ENCODE data around the gene CTNNA1. TPM values are rescaled to one million over a fixed set of nuclear protein-coding genes. Genes with fewer than 3 reads are reported as not detected.

The CTNNA1 gene
- total RNA-seq, 2 donors from 2014 or later = 107 to 140 TPM

DNA sequence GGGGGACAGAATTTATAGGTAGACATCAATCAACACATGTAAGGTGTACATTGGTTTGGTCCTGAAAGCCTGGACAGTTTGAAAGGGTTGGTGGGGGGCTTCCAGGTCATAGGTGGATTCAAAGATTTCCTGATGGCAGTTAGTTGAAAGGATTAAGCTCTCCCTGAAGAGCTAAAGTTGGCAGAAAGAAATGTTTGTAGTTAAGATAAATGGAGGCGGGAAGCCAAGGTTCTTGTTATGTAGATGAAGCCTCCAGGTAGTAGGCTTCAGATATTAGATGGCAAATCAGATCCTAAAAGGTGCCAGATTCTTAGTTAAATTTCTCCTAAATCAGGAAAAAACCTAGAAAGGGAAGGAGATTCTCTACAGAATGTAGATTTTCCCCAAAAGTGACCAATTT lies 130.9 kb downstream of the CTNNA1 start:
- H3K9me3 ChIP-seq = no peaks in the 10 kb centered on the region
- H3K36me3 ChIP-seq (replicated peaks in 1 of 2; ENCODE audit: insufficient read depth in 1 of 2, low read depth in 2 of 2) = peaks cover 5 to 11% of the 10 kb centered on the region in 2 donors
- H3K4me3 ChIP-seq = no peak overlapping the region
- H3K27ac ChIP-seq = no peak overlapping the region
- H3K4me1 ChIP-seq = peaks cover 13% of the 10 kb centered on the region
- ATAC-seq = no peak
- no peak for DNase-seq
- WGBS, 2 donors = 32 to 52% methylated on average over 1 of the region's 1 CpG
- intact Hi-C loops (cut with DNase I) = no loop called here
- H3K27me3 ChIP-seq = no peaks in the 10 kb centered on the region
- no peak for TF ChIP-seq POLR2A (IDR thresholded peaks at IDR 0.05)
- TF ChIP-seq, protein P1, sequence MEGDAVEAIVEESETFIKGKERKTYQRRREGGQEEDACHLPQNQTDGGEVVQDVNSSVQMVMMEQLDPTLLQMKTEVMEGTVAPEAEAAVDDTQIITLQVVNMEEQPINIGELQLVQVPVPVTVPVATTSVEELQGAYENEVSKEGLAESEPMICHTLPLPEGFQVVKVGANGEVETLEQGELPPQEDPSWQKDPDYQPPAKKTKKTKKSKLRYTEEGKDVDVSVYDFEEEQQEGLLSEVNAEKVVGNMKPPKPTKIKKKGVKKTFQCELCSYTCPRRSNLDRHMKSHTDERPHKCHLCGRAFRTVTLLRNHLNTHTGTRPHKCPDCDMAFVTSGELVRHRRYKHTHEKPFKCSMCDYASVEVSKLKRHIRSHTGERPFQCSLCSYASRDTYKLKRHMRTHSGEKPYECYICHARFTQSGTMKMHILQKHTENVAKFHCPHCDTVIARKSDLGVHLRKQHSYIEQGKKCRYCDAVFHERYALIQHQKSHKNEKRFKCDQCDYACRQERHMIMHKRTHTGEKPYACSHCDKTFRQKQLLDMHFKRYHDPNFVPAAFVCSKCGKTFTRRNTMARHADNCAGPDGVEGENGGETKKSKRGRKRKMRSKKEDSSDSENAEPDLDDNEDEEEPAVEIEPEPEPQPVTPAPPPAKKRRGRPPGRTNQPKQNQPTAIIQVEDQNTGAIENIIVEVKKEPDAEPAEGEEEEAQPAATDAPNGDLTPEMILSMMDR (IDR thresholded peaks at IDR 0.05) = no peak

DNA sequence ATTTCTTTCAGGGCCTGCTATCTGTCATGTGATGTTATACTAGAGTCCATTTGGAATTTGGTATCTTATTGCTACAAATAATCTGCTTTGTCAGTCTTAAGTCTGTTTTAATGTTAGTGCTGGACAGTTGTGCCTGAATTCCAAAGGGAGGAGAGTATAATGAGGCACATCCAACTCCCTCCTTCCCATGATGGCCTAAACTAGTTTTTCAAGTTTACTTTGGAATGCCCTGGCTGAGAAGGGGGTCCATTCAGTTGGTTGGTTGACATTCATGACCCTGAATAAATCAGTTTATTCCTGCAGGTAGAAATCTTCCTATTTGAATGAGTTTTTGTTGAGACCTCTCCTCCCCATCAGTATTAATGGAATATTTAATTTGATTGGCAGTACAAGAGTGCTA lies 131.3 kb downstream of the CTNNA1 start:
- no peak for TF ChIP-seq POLR2A (IDR thresholded peaks at IDR 0.05)
- TF ChIP-seq, protein P1 (IDR thresholded peaks at IDR 0.05) = no peak
- DNase-seq = no peak
- no peak for ATAC-seq
- Histone ChIP-seq H3K4me3 (no peak overlapping the region), H3K27ac (no peak overlapping the region), H3K36me3 (replicated peaks in 1 of 2; ENCODE audit: insufficient read depth in 1 of 2, low read depth in 2 of 2) (peaks cover 5 to 14% of the 10 kb centered on the region in 2 donors), H3K9me3 (no peaks in the 10 kb centered on the region), H3K4me1 (peaks cover 13% of the 10 kb centered on the region), H3K27me3 (no peaks in the 10 kb centered on the region)
- intact Hi-C loops (cut with DNase I) = no loop called here

DNA sequence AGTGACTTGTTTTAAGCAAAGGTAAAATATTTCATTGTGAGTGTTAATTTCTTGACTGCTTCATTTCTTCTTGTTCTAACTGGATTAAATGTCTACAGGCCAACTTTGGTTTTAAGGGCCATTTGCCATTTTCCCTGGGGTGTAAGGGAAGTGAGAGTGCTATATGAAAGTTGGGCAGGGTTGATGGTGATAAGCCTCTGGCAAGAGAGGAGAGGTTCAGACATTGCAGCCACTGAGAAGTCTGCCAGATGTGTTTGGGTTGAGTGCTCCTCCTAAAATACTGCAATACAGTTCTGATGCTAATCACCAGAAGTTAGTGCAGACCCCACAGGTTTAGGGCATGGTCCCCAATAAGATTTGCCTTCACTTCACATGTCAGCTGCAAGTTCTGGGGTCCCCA lies 136.8 kb downstream of the CTNNA1 start:
- peaks cover 5 to 15% of the 10 kb centered on the region in 2 donors for H3K36me3 ChIP-seq (replicated peaks in 1 of 2; ENCODE audit: insufficient read depth in 1 of 2, low read depth in 2 of 2)
- H3K4me1 ChIP-seq = no peaks in the 10 kb centered on the region
- TF ChIP-seq, protein P1 (IDR thresholded peaks at IDR 0.05) = no peak
- no peak for TF ChIP-seq POLR2A (IDR thresholded peaks at IDR 0.05)
- no peak for DNase-seq
- no peaks in the 10 kb centered on the region for H3K9me3 ChIP-seq
- H3K4me3 ChIP-seq = no peak overlapping the region
- no peaks in the 10 kb centered on the region for H3K27me3 ChIP-seq
- no peak overlapping the region for H3K27ac ChIP-seq
- no peak for ATAC-seq
- intact Hi-C loops (cut with DNase I) = no loop called here

DNA sequence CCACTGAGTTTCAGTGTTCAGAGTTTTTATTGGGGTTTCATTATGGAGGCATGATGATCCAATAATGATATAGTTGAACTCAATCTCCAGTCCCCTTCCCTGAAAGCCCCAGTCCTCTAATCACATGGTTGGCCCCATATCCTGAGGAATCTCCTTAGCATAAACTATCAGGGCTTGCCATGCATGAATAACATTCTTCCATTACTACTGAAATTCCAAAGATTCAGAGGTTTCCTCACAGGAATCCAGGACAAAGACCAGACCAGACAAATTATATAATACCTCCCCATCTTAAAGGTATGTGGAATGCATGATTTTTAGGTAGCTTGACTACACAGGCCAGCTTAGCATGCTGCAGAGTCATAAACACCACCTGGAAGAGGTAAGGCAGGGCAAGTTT lies 137.4 kb downstream of the CTNNA1 start:
- ATAC-seq (no peak), DNase-seq (no peak)
- H3K27me3 ChIP-seq = no peaks in the 10 kb centered on the region
- H3K27ac ChIP-seq = no peak overlapping the region
- TF ChIP-seq, protein P1 (IDR thresholded peaks at IDR 0.05) = no peak
- TF ChIP-seq POLR2A (IDR thresholded peaks at IDR 0.05) = no peak
- peaks cover 5 to 15% of the 10 kb centered on the region in 2 donors for H3K36me3 ChIP-seq (replicated peaks in 1 of 2; ENCODE audit: insufficient read depth in 1 of 2, low read depth in 2 of 2)
- no peaks in the 10 kb centered on the region for H3K4me1 ChIP-seq
- intact Hi-C loops (cut with DNase I) = no loop called here
- no peaks in the 10 kb centered on the region for H3K9me3 ChIP-seq
- no peak overlapping the region for H3K4me3 ChIP-seq

DNA sequence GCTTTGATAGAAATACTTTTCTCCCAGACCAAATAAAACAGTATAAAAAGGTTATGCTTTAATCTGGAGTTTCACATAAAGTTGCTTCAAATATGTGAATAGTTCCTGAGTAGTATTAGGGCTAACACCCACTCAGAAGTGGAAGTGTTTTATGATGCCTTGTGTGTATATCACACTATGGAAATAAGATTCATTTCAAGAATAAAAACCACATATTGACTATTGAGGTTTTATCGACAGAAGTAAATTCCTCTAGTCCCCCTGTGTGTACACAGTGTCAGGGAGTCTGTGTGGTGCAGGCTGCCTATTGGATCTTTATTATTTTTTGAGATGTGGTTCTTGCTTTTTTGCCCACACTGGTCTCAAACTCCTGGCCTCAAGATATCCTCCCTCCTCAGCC lies 142.7 kb downstream of the CTNNA1 start:
- no peak for ATAC-seq
- intact Hi-C loops (cut with DNase I) = no loop called here
- WGBS, 2 donors = 58 to 63% methylated on average over 1 of the region's 1 CpG
- Histone ChIP-seq H3K9me3 (no peaks in the 10 kb centered on the region), H3K27me3 (no peaks in the 10 kb centered on the region), H3K4me3 (no peak overlapping the region), H3K27ac (no peak overlapping the region), H3K36me3 (replicated peaks in 1 of 2; ENCODE audit: insufficient read depth in 1 of 2, low read depth in 2 of 2) (no peaks in the 10 kb centered on the region), H3K4me1 (no peaks in the 10 kb centered on the region)
- TF ChIP-seq, protein P1 (IDR thresholded peaks at IDR 0.05) = no peak
- TF ChIP-seq POLR2A (IDR thresholded peaks at IDR 0.05) = no peak
- DNase-seq = no peak

Data from body of pancreas (tissue), 4 donors.